ENCODE results near the gene PLEKHM3.

- TF ChIP-seq ZBTB8A (tag by site-specific recombination; IDR thresholded peaks at IDR 0.05) = no peak
- TF ChIP-seq CTCF (tag by site-specific recombination; IDR thresholded peaks at IDR 0.05) = no peak
- no peak for TF ChIP-seq ZBTB7A (tag by site-specific recombination; IDR thresholded peaks at IDR 0.05; ENCODE audit: low read depth)
- TF ChIP-seq OVOL3 (tag by site-specific recombination; IDR thresholded peaks at IDR 0.05) = no peak
- no peak for TF ChIP-seq ZSCAN16 (tag by site-specific recombination; IDR thresholded peaks at IDR 0.05)
- no peak for TF ChIP-seq ZNF626 (tag by site-specific recombination; IDR thresholded peaks at IDR 0.05)
- no peak for TF ChIP-seq ZBTB44 (tag by site-specific recombination; IDR thresholded peaks at IDR 0.05)
- TF ChIP-seq ZNF792 (tag by site-specific recombination; IDR thresholded peaks at IDR 0.05) = no peak
- TF ChIP-seq KLF16 (tag by site-specific recombination; IDR thresholded peaks at IDR 0.05) = no peak
- TF ChIP-seq ZNF280C (tag by site-specific recombination; IDR thresholded peaks at IDR 0.05) = no peak
- TF ChIP-seq ZBTB1 (tag by site-specific recombination; IDR thresholded peaks at IDR 0.05) = no peak
- no peak for TF ChIP-seq WT1 (tag by site-specific recombination; IDR thresholded peaks at IDR 0.05)
- no peak for TF ChIP-seq ZEB2 (tag by site-specific recombination; IDR thresholded peaks at IDR 0.05)
Observed at GRCh38 chr2:207812726-207813080, 212.6 kb downstream of the PLEKHM3 start.
